OCI-LY1 (cell line): Measurements from ENCODE around the gene TTC39C.

ENCODE experiments used
- EZH2 ChIP-seq: fragments of 200-600 bp; sonication (generic), shearing (Covaris generic); IDR thresholded peaks from 2 replicates; pipeline ENCODE4 v1.8.0; 2017; ENCODE audit warnings: borderline replicate concordance, mixed run types, mild to moderate bottlenecking, antibody characterized with exemption, low read length, moderate library complexity, mixed read lengths
- TF ChIP-seq, protein P1 (sequence below): fragments of 200-600 bp; sonication (generic), shearing (Covaris generic); IDR thresholded peaks from 2 replicates; pipeline ENCODE4 v1.5.1; 2017; ENCODE audit warnings: mild to moderate bottlenecking, antibody characterized with exemption, low read length, moderate library complexity, mixed read lengths

- TF ChIP-seq, protein P1, sequence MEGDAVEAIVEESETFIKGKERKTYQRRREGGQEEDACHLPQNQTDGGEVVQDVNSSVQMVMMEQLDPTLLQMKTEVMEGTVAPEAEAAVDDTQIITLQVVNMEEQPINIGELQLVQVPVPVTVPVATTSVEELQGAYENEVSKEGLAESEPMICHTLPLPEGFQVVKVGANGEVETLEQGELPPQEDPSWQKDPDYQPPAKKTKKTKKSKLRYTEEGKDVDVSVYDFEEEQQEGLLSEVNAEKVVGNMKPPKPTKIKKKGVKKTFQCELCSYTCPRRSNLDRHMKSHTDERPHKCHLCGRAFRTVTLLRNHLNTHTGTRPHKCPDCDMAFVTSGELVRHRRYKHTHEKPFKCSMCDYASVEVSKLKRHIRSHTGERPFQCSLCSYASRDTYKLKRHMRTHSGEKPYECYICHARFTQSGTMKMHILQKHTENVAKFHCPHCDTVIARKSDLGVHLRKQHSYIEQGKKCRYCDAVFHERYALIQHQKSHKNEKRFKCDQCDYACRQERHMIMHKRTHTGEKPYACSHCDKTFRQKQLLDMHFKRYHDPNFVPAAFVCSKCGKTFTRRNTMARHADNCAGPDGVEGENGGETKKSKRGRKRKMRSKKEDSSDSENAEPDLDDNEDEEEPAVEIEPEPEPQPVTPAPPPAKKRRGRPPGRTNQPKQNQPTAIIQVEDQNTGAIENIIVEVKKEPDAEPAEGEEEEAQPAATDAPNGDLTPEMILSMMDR: no peak
- no peak for TF ChIP-seq EZH2
Measured at GRCh38 chr18:24056506-24056905, 42.0 kb downstream of the TTC39C start.
